Smooth muscle cell of the brain vasculature (primary cell): ENCODE data around the gene KIF26B.

ENCODE experiments used
- DNase-seq: peaks from one replicate; pipeline ENCODE4 v3.0.0-alpha.2; 2012; ENCODE audit warnings: low read depth, low spot score

The KIF26B gene

DNA sequence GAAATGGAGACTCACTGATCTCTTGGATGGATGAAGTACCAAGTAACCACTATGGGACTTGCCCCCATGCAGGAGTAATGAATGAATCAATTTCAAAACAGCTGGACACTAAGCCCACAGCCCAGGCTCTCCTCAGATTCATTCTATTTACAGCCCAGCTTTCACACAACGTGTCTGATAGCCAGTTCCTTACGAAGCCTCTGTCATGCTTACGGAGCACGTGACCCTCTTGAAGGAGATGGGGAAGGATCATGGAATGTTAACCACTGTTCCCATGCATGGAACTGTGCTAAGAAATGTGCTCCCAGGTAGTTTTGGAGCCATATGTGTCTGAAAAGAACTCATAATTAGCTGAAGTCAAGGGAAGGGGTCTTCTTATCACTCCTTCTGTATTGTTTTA is 124.1 kb downstream of the KIF26B start:
- DNase-seq: no peak

DNA sequence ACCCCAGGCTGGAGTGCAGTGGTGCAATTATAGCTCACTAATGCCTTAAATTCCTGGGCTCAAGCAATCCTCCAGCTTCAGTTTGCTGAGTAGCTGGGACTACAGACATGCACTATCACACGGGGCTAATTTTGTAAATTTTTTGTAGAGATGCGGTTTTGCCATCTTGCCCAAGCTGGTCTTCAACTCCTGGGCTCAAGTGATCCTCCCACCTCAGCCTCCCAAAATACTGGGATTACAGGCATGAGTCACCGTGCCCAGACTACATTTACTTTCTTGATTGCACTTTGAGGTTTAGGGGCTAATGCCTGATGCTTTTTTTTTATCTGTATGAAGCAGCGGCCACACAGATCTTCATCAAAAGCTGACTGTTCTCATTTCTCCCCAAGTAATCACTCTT is 124.6 kb downstream of the KIF26B start:
- DNase-seq: no peak

DNA sequence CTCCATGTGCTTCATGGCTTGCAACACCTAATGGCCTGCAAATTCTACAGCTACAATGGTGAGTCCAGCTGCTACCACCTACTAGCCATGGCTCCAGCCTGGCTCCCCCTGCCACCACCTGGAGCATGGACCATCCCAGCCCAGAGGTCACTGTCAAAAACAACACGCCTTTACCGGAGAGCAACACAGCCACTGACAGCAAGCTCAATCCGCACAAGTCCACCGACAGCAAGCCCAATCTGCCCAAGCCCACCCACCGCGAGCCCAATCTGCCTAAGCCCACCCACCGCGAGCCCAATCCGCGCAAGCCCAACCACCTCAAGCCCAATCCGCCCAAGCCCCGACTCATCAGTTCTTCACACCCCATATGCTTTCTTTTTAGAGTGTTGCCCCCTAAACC is 128.2 kb downstream of the KIF26B start:
- no peak for DNase-seq

DNA sequence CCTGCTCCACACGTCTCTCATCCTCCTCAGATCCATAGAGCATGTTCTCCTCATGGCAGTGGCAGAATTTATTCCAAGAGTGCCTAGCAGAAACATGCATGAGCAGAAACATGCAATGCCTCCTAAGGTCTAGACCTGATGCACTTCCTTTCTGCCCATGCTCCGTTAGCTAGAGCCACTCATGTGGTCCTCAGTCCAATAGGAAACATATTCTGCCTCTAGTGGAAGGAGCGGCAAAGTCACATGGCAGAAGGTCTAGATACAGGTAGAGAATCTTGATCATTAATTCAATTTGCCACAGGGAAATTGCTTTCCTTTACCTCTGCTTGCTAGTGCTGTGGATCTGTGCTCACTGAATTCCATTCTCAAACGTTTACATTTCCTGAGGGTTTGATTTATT is 130.4 kb downstream of the KIF26B start:
- no peak for DNase-seq

DNA sequence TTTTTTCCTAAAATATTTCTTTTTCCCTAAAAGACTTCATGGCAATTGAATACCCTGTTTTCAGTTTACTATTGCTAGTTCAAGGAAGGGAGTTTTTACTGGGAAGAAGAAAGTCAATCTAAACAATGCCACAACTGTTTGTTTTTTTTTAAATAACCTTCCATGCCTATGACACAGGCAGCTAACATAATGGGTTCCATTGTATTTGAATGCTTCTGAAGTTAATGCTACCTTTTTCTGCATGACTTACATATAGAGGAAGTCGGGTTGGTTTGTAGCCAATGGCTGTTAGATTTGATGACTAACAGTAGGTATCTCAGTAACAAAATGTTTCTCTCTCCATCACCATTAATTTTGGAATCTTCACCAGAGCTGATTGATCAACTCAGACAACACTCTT is 134.0 kb downstream of the KIF26B start:
- DNase-seq: no peak

DNA sequence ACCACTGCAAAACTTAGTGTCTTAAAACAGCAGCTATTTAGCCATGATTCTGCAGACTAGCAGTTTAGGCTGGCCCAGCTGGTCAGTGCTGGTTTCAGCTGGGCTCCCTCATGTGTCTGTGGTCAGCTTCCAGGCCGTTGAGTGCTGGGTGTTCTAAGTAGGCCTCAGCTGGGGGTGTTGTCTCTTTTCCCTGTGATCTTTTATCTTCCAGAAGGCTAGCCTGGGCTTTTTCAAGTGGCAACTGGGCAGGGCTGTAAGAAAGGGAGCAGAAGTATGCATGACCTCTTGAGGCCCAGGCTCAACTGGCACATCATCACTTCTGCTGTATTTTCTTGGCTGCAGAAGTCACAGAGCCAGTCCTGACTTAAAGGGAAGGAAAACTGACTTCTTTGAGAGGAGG is 136.1 kb downstream of the KIF26B start:
- DNase-seq: no peak

DNA sequence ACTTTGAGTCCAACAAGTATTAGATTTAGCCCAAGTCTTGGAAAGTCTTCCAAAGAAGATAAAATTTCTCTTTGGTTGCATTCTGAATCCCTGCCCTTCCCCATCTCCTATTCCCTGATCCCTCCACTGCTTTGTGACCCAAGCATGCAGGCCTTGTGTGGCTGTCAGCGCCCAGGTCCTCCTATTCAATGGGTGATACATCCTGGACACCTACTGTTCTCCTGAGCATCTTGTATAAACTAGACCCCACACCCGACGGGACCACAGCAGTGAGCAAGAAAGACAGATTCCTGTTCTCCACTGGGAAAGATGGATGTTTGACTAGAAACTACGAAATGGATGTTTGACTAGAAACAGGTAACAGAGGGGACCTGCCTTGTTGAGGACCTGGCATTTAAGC is 136.6 kb downstream of the KIF26B start:
- DNase-seq: no peak

DNA sequence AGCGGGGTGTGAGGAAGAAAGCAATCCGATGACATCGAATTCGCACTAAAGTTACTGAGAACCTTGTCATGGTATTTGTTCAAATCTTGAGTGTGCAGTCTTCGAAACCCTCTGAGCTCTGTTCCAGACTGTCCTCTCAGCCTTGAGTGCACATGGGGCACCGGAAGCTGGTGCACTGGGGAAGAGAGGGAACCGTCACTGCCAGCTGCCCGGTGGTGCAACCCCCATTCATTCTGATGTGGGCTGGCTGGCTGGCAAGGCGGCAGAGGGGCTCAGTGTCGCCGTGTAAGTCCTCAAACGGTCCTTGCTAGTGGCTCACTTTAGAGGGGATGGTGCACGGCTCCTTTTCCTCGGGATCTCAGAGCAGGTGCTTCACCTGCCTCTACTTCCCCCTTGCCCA is 137.4 kb downstream of the KIF26B start:
- no peak for DNase-seq

DNA sequence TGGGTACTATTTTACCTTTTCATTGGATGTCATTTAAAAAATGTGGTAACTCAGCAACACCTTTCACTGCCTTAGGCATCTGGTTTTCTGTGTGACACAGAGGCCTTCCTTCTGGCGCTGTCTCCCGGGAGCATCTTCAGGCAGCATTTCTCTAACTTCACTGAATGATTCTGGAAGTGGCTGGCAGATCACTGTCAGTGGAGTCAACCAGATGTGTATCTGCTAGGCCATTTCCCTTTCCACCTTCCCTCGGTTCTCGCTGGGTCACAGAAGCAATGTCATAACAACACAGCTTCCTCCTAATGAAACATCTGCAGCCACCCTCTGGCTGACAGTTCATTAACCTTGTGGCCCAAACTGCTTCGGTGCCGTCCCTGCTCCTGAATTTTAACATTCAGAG is 137.8 kb downstream of the KIF26B start:
- DNase-seq: no peak

DNA sequence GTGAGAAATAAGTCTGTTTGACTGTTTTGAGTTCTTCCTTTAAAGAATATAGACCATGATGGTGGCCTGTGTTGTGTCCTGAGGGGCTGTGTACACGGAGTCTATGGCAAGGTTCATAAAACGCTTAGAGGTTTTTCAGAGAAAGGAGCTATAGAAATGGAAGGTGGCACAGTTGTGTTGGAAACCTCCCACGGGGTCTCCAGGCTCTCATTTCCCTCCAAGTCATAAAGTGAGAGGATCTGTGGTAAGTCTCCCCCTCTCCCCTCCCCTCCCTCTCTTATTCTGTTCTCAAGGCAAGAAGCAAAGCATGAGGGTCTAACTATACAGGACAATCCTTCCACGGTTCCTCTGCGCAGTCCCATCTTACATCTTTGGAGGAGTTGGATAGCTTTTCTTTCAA is 139.2 kb downstream of the KIF26B start:
- no peak for DNase-seq

DNA sequence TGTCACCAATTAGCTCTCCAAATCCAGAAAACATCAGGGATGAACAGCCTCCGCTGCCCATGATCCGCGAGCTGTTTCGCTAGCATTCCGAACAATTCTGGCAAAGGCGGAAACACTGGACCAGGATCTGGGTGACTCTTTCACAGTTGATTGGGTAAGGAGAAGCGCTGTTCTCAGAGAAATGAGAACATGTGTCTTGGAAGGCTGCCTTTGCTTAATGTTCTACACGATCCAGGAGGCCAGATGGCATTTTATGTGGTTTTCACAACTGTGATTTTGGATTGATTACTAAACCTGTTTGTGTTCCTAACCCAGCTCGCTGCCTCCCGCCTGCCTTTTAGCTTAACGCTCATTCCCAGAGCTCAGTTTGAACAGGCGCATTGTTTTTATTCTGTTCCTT is 144.0 kb downstream of the KIF26B start:
- DNase-seq: no peak

DNA sequence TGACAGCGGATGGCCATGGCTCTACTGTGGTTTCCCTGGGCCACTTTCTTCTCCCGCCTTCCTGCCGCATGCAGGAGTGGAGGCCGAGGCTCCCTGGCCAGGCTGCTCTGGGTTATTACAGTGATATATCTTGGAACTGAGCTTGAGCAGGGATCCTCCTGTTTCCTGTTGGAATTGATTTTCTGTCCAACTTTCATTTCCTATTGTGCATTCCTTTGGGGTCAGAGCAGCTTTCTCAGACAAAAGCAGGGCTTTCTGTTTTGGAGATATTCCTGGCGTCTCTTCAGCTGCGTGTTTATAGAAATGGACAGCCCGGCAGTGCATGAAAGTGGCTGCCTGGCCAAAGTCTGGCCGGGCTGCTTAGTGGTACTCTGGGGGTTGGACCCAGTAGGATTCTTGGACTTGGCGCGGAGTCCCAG is 146.4 kb downstream of the KIF26B start:
- DNase-seq: no peak

DNA sequence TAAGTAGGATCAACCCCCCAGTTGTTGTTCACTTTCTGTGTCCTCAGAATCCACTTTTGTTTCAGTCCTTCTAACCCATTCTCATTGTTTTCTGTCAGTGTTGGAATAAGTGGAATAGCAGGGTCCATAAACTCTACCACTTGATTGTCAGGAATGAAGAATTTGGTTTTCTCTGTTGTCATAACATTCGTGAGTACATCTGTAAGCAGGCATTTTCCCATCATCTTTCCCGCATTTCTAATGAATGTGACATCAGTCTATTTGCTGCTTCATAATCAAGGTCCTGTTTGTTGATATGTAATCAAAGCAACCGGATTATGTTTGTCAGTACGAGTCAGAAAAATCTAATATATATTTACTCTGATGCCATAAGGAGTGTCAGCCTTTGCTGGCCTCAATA is 147.1 kb downstream of the KIF26B start:
- no peak for DNase-seq

DNA sequence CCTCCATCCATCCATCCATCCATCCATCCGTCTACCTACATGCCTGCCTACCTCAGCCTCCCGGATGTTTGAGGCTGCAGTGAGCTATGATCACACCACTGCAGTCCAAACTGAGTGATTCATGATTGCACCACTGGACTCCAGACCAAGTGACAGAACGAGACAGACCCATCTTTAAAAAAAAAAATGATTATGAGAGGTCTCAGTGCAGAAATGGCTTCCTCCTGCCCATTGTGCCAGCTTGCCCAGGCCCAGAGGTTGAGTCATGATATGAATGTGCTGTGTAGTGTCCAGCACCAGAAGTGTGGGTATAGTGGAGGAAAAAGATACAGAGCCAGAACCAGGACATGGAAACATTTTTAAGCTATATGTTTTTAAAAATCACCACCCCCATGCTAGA is 149.9 kb downstream of the KIF26B start:
- no peak for DNase-seq

DNA sequence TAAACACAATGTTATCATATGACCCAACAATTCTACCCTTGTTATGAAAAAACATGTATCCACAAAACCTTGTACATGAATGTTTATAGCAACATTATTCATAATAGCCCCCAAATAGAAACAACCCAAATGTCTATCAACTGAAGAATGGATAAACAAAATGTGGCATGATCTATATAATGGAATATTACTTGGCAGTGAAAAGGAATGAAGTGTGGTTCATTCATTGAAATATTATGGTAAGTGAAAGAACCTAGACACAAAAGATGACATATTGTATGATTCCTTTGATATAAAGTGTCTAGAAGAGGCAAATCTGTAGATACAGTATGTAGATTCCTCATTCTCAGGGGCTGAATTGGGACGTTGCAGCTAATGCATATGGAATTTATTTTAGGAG is 151.2 kb downstream of the KIF26B start:
- DNase-seq: no peak

DNA sequence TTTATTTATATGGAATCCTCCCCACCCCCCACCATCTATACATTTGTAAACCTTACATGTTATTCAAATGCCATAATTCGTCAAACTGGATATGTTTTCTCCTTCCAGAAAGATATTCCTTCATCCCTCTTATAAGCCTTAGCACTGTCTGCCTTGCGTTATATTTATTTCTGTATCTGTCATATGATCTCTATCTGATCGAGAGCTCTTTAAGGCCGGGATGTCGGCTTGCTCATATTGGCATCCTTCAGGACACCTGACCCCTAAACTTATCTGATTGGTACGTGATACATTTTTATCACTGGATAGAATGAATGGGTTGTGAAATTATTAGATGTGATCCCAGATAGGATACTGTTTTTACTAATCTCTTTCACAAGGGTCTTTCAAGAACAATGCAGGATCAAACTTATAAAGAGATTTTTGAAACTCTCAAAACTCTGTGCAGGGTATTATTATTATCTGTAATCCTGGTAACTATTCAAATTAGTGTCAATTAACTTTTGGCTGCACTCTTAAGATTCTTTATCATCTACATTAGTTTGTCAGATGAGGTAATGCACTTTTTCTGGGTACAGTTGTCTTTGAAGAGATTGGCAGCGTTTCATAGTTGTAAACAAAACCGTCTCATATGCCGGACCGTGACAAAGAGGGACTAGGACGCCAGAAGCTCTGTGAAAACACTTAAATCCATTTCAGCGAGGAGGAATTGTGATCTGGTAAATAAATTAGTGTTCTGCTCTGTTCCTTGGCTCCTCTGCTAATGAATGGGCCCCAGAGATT is 152.0 kb downstream of the KIF26B start:
- no peak for DNase-seq

DNA sequence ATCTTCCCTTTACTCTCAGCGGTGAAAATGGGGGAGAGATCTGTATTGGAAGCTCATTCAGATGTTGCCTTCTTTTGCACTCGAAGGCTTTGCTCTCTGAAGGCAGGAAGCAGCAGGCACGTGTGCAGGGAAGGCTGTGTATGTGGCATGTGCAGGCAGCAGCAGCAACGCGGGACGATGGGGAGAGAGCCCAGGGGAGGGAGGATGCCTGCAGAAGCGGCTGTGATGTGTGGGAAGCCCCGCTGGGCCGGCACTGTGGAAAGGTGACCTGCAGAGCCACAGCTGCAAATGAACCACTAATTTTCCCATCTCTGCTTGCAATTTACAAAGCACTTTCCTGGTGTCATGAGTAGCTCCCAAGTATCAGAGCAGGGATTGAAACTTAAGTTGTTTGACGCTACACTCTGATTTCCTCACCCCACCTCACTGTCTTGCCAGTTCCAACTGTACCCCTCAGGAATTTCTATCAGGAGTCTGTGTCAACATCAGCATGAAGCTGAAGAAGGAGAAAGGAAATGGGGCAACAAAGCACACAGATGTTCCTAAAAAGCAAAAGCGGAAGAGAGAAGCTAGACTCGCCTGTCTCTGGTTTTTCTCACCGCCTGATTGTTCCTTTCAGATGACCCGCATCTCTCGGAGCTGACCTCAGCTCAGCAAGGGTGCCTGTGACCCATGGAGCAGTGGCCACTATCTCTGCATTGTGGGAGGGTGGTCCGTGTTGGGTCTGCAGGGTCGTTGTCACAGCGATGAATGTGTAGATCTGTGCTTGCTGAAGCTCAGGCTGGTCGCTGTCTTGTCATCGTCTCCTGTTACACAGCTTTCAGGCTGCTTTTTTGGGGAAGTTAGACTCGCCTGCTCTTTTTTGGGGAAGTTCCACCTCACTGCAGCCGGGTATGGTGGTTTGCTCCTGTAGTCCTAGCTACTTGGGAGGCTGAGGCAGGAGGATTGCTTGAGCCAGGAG is 156.1 kb downstream of the KIF26B start:
- DNase-seq: no peak

DNA sequence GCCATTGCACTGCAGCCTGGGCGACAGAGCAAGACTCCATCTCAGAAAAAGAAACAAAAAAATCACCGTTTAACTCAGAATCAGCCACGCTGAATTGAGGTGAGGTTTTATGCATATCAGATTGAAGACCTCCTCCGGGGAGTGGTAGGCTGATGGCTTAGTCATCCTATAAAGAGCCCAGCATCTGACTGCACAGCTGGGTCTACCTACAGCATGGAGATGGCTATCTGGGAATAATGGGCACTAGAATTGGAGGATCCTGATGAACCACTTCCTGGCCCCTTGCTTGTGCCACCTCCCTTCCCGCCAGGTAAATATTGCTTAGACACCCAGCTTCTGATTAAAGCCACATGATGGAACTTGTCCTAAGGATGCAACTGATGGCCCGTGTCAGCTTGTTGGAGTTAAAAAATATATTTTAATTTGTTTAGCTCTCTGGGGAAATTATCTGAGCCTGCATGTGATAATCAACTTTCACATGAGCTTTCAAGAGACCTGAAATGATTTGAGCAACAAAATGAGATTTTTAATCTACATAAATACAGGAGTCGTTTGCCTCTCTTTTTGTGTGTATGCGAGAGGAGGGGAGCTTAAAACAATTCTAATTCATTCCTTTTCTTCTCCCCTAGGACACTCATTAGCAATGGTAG is 157.2 kb downstream of the KIF26B start:
- DNase-seq: no peak

DNA sequence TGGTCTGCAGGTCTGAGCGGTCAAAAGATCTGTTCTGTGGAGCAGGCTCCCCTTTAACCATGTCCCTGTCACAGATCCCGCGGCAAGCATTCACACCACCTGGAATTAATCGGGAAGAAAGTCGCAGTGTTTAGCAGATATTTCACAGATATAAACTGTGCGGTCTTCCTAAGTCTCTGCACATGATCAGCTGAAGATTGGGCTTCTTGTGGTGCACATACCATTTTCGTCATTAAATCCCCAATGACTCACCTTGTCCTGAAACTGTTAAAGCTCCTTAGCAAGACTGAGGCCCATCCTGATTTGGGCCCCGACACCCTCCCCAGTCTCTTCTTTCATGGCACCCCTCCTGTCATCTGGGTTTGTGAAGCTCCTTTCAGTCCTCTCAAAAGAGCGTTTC is 158.8 kb downstream of the KIF26B start:
- no peak for DNase-seq

DNA sequence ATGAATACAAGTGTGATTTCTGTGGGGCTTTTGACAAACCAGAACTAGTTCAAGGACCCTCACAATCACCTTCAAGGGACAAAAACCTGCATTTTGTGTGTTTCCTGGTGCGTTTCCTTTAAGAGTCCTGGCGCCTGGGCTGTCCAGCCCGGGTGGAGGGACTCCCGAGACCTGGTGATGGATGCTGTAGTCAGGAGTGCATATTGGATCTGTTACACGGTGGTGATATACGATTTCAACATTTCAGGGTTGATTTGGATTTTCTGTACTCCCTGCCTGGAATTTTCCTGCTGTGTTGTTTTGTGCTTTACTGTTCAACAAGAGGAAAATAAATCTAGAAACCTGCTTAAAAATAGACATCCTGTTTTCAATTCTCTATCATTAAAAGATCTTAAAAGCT is 162.0 kb downstream of the KIF26B start:
- no peak for DNase-seq

DNA sequence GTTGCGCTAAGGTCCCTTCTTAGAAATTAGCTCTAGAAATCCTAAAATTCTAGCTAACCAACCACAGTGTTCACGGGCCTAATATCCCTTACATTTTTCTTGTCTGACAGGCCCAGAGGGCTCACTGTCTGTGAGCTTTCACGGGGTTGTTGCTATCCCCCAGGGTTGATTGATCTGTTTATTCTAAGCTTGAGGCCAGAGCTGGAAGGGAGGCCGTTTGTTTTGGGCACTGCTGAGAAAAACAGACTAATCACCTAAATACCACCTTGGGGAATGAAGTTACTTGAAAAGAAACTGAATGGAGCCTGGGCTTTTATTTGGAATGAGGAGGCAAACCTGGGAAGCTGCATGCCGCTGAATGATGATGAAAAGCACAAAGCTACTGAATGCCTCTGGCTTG is 162.4 kb downstream of the KIF26B start:
- no peak for DNase-seq

DNA sequence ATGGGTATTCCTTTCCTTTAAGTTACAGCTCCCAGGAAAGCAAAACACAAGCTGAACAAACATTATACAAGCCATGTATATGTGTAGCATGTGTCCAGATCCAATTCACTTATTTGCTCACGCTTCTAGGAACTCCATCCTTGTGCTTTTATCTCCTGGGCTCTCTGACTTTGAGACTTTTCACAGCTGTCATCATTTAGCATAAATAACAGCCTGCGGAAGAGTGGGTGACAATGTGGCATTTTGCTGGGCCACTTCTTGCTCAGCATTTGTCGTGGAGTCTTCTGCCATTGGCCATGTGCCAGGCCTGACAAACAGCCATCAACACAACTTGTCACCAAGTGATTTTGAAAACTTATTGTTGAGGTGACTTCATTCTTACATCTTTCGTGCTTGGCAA is 164.3 kb downstream of the KIF26B start:
- DNase-seq: no peak
